GM21367 (cell line): ENCODE results near the gene HELZ2.
"Not testable (repeated sequence)": the region's sequence is repeated elsewhere in the genome, so short reads cannot be mapped to it uniquely, and the experiment has no call there.

Experiments
- ATAC-seq: cut with Tn5 transposase; IDR thresholded peaks from one replicate; pipeline ENCODE4 v1.9.1; 2021; ENCODE audit not compliant: unreplicated experiment

HELZ2 gene

GRCh38 chr20:63579017-63579694, 5.1 kb upstream of the HELZ2 start:
- ATAC-seq = no peak

GRCh38 chr20:63578224-63579016, 4.4 kb upstream of the HELZ2 start:
- ATAC-seq = no peak

- no peak for ATAC-seq
These were observed 3.4 kb upstream of the HELZ2 start for GRCh38 chr20:63577317-63577894.

GRCh38 chr20:63576311-63576710, 2.3 kb upstream of the HELZ2 start:
- ATAC-seq = no peak

- no peak for ATAC-seq
These were observed 1.0 kb upstream of the HELZ2 start for GRCh38 chr20:63574829-63575743.

DNA sequence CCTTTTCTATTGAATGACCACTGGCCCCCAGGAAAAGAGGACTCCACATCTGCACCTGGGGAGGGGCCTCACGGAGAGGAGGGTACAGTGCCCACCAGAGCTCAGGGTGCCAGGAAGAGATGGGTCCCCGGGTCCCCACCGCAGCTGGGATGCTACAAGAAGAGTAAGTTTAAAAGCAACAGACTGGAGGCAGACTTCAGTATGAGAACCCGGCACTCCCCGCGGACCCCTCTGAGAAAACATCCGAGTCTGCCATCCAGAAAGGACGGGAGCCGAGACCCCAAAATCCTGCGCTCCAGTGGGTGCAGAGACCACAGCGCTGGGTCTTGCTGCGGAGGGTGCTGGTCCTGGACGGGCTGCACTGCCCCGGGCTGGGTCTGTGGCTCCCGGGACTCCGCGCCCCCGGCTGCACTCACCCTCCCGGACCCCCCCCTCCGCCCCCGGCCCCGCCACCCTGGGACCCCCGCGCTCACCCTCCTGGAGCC, 350 bp downstream of the HELZ2 start:
- ATAC-seq = no peak

DNA sequence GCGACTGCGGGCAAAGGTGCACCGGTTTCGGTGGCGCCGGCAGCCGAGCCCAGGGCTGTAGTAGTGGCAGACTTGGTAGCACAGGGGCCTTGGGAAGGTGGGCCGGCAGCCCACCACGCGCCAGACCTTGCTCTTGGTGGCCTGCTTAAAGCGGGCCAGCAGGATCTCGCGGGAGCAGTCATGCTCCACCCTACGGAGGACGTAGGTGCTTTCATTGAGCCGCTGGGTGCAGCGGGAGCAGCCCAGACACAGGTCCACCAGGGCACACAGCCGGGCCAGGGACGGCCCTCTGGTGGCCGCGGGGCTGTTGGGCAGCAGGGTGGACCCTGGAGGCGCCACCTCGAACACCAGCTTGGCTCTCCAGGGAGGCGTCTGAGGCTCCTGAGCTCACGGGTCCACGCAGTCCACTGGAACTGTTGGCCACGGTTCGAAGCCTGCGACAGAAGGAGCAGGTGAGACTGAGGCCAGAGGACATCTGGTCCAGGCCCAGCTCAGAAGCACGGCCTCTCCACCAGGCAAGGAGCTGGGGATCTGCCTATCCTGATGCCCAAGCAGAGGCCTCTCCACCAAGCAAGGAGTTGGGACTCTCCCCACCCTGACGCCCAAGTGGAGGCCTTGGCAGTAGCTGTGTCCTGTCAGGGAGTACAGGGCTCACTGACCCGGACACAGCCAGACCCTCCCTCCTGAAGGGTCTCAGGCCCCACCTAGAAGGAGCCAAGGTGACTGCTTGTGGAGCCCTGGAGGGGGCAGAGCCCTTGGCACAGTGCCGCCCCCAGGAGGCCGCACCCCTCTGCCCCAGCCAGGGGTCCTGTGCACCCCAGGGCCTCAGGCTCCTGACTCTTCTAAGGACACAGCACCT, 1.0 kb downstream of the HELZ2 start:
- ATAC-seq = no peak

- no peak for ATAC-seq
These were observed 1.8 kb downstream of the HELZ2 start for GRCh38 chr20:63572071-63572787.

DNA sequence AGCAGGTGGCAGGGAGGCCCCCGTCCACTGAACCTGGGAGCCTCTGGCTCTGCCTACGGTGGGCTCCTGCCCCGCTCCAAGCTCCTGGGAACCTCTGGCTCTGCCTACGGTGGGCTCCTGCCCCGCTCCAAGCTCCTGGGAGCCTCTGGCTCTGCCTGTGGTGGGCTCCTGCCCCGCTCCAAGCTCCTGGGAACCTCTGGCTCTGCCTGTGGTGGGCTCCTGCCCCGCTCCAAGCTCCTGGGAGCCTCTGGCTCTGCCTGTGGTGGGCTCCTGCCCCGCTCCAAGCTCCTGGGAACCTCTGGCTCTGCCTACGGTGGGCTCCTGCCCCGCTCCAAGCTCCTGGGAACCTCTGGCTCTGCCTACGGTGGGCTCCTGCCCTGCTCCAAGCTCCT, 3.0 kb downstream of the HELZ2 start:
- not testable (repeated sequence) for ATAC-seq

- no peak for ATAC-seq
These were observed 3.6 kb downstream of the HELZ2 start for GRCh38 chr20:63570281-63571086.

GRCh38 chr20:63568986-63569949, 4.8 kb downstream of the HELZ2 start:
- ATAC-seq = no peak

DNA sequence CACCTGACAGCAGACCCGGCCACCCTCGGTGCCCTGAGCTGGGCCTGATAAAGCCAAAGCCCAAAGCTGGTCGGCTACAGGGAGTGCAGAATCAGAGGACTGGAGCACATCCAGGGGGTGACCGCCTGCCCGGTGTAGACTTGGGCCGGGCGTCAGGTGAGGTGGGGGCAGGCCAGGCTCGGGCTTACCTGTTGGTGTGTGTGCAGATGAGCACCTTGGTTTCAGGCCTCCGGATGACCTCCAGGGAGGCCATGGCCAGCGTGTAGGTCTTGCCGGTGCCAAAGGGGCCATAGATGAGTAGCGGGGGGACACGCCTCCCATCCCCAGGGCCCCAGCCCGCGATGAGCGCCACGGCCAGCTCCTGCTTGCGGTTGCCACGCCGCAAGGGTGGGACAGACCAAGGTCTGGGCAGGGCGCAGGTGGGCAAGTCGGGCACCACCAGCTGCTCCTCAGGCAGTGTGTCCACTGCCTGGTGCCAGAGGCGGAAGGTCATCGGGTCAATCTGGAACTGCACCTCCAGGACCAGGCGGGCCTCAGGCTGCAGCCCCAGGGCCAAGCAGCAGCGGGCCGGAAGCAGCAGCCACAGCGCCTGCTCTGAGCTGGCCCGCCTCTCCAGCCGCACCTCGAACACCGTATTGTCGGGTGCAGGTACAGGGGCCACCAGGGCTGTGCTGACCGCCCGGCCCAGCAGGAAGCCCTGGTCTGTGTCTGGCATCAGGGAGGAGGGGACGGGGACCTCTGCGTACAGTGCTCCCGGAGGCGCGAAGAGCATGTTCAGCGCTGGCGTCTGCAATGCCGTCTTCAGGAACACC, 5.7 kb downstream of the HELZ2 start:
- peak; percentile 25 for ATAC-seq

- ATAC-seq = peak; percentile 45
These were observed 6.5 kb downstream of the HELZ2 start for GRCh38 chr20:63567386-63568169.

DNA sequence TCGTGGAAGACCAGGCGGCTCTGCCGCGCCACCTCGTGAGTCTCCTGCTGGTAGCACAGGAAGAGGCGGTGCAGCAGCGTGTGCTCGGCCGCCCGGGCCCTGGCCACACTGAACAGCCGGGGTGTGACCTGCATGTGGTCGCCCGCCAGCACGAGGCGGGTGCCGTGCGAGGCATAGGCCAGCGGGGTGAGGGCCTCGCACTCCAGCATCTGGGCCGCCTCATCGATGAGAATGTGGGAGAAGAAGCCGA, 7.0 kb downstream of the HELZ2 start:
- ATAC-seq = no peak

- no peak for ATAC-seq
These were observed 7.5 kb downstream of the HELZ2 start for GRCh38 chr20:63566395-63567135.
